CD8-positive, alpha-beta memory T cell (primary cell): ENCODE results near the gene DRG2. TPM values are rescaled to one million over a fixed set of nuclear protein-coding genes. Genes with fewer than 3 reads are reported as not detected.
A peak's percentile ranks its signal among the peaks of the same experiment; 100 is the strongest.

Experiments used
- CTCF ChIA-PET: fragments of 350-600 bp; sonication (Branson Sonifier 250); formaldehyde crosslinking; loops from one replicate; lab custom pipeline; 2021; ENCODE audit warnings: antibody characterized with exemption; lab: Charles Lee
- POLR2A ChIA-PET: fragments of 350-600 bp; sonication (Branson Sonifier 250); formaldehyde crosslinking; loops from one replicate; lab custom pipeline; 2021; ENCODE audit warnings: antibody characterized with exemption; lab: Charles Lee
- DNase-seq, 5 donors: peaks; one replicate each; pipeline versions ENCODE4 v3.0.0 to v3.0.0-alpha.2; 2020 to 2022; ENCODE audit warnings: mixed read lengths in 1 of 5
- H3K27ac ChIP-seq: one replicate; pipeline ENCODE4 v1.7.0; 2013; ENCODE audit warnings: low read depth, mild to moderate bottlenecking, low read length, moderate library complexity
- H3K27me3 ChIP-seq: 2 replicates; pipeline ENCODE4 v1.7.0; 2013; ENCODE audit warnings: low read length, mild to moderate bottlenecking; ENCODE audit not compliant: insufficient read depth, poor library complexity, severe bottlenecking
- H3K36me3 ChIP-seq: 2 replicates; pipeline ENCODE4 v1.7.0; 2013; ENCODE audit warnings: mild to moderate bottlenecking, low read length, moderate library complexity; ENCODE audit not compliant: insufficient read depth
- H3K4me1 ChIP-seq: 2 replicates; pipeline ENCODE4 v1.7.0; 2013; ENCODE audit warnings: mild to moderate bottlenecking, low read length, moderate library complexity; ENCODE audit not compliant: insufficient read depth
- H3K4me3 ChIP-seq: 2 replicates; pipeline ENCODE4 v1.7.0; 2013; ENCODE audit warnings: mild to moderate bottlenecking, low read length
- H3K9me3 ChIP-seq: 2 replicates; pipeline ENCODE4 v1.7.0; 2013; ENCODE audit warnings: mild to moderate bottlenecking, low read length
- H3K27ac Mint-ChIP-seq, 8 donors: one replicate each; pipeline ENCODE4 v1.8.0; 2020 to 2021; ENCODE audit warnings: mixed read lengths in 8 of 8, mild to moderate bottlenecking in 6 of 8, inconsistent platforms in 3 of 8, moderate library complexity in 3 of 8
- H3K27me3 Mint-ChIP-seq, 2 donors: one replicate each; pipeline ENCODE4 v1.8.0; 2020 to 2021; ENCODE audit warnings: mixed read lengths in 2 of 2, mild to moderate bottlenecking in 1 of 2, moderate library complexity in 1 of 2
- H3K36me3 Mint-ChIP-seq, 3 donors: one replicate each; pipeline ENCODE4 v1.8.0; 2020 to 2021; ENCODE audit warnings: mixed read lengths in 3 of 3, inconsistent platforms in 1 of 3, mild to moderate bottlenecking in 1 of 3
- H3K4me1 Mint-ChIP-seq, 3 donors: one replicate each; pipeline ENCODE4 v1.8.0; 2020 to 2021; ENCODE audit warnings: mixed read lengths in 3 of 3, inconsistent platforms in 1 of 3, mild to moderate bottlenecking in 1 of 3
- H3K4me3 Mint-ChIP-seq, 7 donors: one replicate each; pipeline ENCODE4 v1.8.0; 2020 to 2021; ENCODE audit warnings: mixed read lengths in 7 of 7, mild to moderate bottlenecking in 6 of 7, moderate library complexity in 4 of 7, inconsistent platforms in 2 of 7
- H3K9me3 Mint-ChIP-seq, 5 donors: one replicate each; pipeline ENCODE4 v1.8.0; 2020 to 2022; ENCODE audit warnings: mixed read lengths in 5 of 5, mild to moderate bottlenecking in 3 of 5, moderate library complexity in 2 of 5, inconsistent platforms in 1 of 5
- polyA plus RNA-seq: library from polyadenylated mRNA; unstranded; fragments of 300-500 nt; fragmentation: Illumina TruSeq; gene quantifications from one replicate; pipeline ENCODE4 v1.2.3, GENCODE V29; 2021
- total RNA-seq, 2 experiments: library from RNA; stranded (reverse); gene quantifications; one replicate each; pipeline ENCODE4 v1.2.3, GENCODE V29; 2021

DRG2 gene
- total and polyA plus RNA-seq, 3 experiments from 2014 or later = 51.7 to 54.2 (median 52.9) TPM

DNA sequence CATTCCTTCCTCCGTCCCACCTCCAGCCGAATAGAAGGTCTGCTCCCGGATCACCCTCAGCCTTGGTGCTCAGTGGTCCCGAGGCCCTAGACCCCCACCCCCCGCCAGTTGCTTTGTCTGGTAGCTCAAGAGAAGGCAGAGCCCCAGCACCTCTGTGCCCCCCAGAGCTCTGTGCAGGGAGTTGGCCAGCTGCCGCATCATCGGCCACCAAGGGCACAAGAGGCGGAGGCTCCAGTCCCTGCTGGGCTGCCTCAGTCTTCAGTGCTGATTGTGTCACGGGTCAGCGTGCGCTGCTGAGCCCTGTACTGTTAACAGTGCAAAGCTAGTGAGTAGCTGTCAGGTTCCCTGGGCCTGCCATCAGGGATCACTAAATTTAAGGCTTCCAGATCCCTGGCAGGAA lies 22.2 kb upstream of the DRG2 start:
- Mint-ChIP-seq H3K9me3 (no peaks in the 10 kb centered on the region), H3K4me3 (no peak overlapping the region), H3K36me3 (peaks cover 0 to 60% (median 13%) of the 10 kb centered on the region in 3 donors), H3K4me1 (no peaks in the 10 kb centered on the region), H3K27me3 (no peaks in the 10 kb centered on the region), H3K27ac (no peak overlapping the region)
- no peaks in the 10 kb centered on the region for H3K27me3 ChIP-seq
- no peak overlapping the region for H3K27ac ChIP-seq
- CTCF ChIA-PET = no interaction called here
- peaks cover 9% of the 10 kb centered on the region for H3K36me3 ChIP-seq
- H3K4me3 ChIP-seq = no peak overlapping the region
- H3K9me3 ChIP-seq = no peaks in the 10 kb centered on the region
- POLR2A ChIA-PET = no interaction called here
- no peak for DNase-seq
- no peaks in the 10 kb centered on the region for H3K4me1 ChIP-seq

- ChIA-PET POLR2A (no interaction called here), CTCF (no interaction called here)
- Mint-ChIP-seq H3K36me3 (peaks cover 0 to 49% (median 13%) of the 10 kb centered on the region in 3 donors), H3K27ac (no peak overlapping the region), H3K27me3 (no peaks in the 10 kb centered on the region), H3K9me3 (no peaks in the 10 kb centered on the region), H3K4me3 (no peak overlapping the region), H3K4me1 (peaks cover 12 to 13% (median 12%) of the 10 kb centered on the region in 3 donors)
- Histone ChIP-seq H3K27me3 (no peaks in the 10 kb centered on the region), H3K27ac (no peak overlapping the region), H3K9me3 (no peaks in the 10 kb centered on the region), H3K36me3 (peaks cover 6% of the 10 kb centered on the region), H3K4me3 (no peak overlapping the region), H3K4me1 (peaks cover 7% of the 10 kb centered on the region)
- no peak for DNase-seq
Observed at GRCh38 chr17:18066866-18067265, 20.9 kb upstream of the DRG2 start.

GRCh38 chr17:18069101-18069500 lies 18.6 kb upstream of the DRG2 start:
- Mint-ChIP-seq H3K27me3 (no peaks in the 10 kb centered on the region), H3K4me1 (peaks cover 12 to 13% (median 13%) of the 10 kb centered on the region in 3 donors), H3K4me3 (no peak overlapping the region), H3K27ac (no peak overlapping the region), H3K36me3 (peaks cover 0 to 30% (median 13%) of the 10 kb centered on the region in 3 donors), H3K9me3 (no peaks in the 10 kb centered on the region)
- H3K9me3 ChIP-seq = no peaks in the 10 kb centered on the region
- CTCF ChIA-PET = no interaction called here
- H3K27me3 ChIP-seq = no peaks in the 10 kb centered on the region
- H3K36me3 ChIP-seq = no peaks in the 10 kb centered on the region
- POLR2A ChIA-PET = no interaction called here
- H3K27ac ChIP-seq = no peak overlapping the region
- no peak overlapping the region for H3K4me3 ChIP-seq
- DNase-seq = no peak
- H3K4me1 ChIP-seq = peaks cover 7% of the 10 kb centered on the region

DNA sequence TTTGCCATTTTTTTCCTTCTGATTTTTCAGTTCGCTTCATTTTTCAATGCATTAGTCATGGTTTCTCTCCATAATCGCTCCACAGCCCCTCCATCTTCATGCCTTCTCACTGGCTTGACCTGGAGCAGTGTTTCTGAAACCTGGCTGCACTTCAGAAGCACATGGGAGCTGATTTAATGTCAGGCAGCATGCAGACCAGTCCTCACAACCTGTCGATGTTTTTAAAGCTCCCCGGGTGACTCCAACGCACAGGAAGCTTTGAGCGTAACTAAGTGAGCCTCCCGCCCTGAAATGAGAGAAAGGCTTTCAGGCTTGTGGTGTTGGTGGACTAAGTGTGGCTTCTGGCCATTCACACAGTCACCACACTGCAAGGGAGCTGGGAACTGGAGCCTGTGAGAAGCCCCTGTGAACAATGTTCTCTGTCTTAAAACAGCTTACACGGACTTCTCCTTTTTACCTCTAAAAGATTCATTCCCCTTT lies 16.8 kb upstream of the DRG2 start:
- Mint-ChIP-seq H3K36me3 (peaks cover 0 to 13% (median 9%) of the 10 kb centered on the region in 3 donors), H3K9me3 (no peaks in the 10 kb centered on the region), H3K4me3 (no peak overlapping the region), H3K4me1 (peaks cover 12 to 13% (median 13%) of the 10 kb centered on the region in 3 donors), H3K27me3 (peaks cover 8 to 13% of the 10 kb centered on the region in 2 donors), H3K27ac (peak overlapping the region in 1 of 8 donors; percentile 58)
- Histone ChIP-seq H3K4me3 (no peak overlapping the region), H3K36me3 (no peaks in the 10 kb centered on the region), H3K4me1 (peaks cover 7% of the 10 kb centered on the region), H3K27ac (peak overlapping the region; percentile 26), H3K9me3 (no peaks in the 10 kb centered on the region), H3K27me3 (no peaks in the 10 kb centered on the region)
- ChIA-PET POLR2A (interaction anchor here (0.9 kb wide), 1 partner anchor 12 kb away, joined by 3 read pairs; no protein-coding TSS in a partner anchor), CTCF (no interaction called here)
- DNase-seq = no peak

GRCh38 chr17:18071751-18072150 lies 16.0 kb upstream of the DRG2 start:
- no peak overlapping the region for H3K4me3 Mint-ChIP-seq
- H3K9me3 ChIP-seq = no peaks in the 10 kb centered on the region
- no peak overlapping the region for H3K4me3 ChIP-seq
- DNase-seq = no peak
- no peak overlapping the region for H3K27ac ChIP-seq
- CTCF ChIA-PET = no interaction called here
- H3K27me3 Mint-ChIP-seq = peaks cover 8 to 17% of the 10 kb centered on the region in 2 donors
- no peaks in the 10 kb centered on the region for H3K9me3 Mint-ChIP-seq
- H3K36me3 Mint-ChIP-seq = peaks cover 0 to 6% (median 3%) of the 10 kb centered on the region in 3 donors
- H3K4me1 Mint-ChIP-seq = peaks cover 12 to 13% (median 13%) of the 10 kb centered on the region in 3 donors
- no peak overlapping the region for H3K27ac Mint-ChIP-seq
- H3K36me3 ChIP-seq = no peaks in the 10 kb centered on the region
- H3K4me1 ChIP-seq = peaks cover 7% of the 10 kb centered on the region
- no peaks in the 10 kb centered on the region for H3K27me3 ChIP-seq
- POLR2A ChIA-PET = no interaction called here

DNA sequence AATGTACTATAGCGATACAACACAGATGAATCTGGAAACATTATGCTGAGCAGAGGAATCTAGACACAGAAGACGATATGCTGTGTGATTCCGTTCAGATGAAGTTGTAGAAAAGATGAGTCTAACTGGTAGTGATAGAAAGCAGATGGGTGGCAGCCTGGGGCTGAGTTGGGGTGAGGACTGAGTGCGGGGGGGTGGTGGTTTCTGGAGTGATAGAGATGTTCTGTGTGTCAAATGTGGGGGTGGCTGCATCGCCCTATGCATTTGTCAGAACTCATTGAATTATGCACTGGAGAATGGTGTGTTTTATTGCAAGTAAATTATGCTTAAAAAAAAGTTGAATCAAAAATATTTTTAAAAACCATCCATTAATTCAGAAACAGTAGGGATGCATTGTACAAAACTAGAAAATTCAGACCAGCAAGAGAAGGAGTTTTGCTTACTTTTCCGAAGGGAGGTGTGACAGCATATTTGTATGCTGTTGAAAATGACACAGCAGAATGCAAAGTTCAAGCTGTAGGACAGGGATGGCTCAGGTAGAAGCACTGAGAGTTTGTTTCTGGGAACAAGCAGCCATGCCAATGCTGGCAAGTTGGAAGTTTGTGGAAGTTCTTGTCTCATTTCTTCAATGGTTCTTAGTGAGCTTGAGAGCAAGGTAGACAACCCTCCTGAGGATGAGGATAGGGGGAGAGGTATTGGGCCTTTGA lies 13.0 kb upstream of the DRG2 start:
- no peak overlapping the region for H3K27ac Mint-ChIP-seq
- POLR2A ChIA-PET = no interaction called here

DNA sequence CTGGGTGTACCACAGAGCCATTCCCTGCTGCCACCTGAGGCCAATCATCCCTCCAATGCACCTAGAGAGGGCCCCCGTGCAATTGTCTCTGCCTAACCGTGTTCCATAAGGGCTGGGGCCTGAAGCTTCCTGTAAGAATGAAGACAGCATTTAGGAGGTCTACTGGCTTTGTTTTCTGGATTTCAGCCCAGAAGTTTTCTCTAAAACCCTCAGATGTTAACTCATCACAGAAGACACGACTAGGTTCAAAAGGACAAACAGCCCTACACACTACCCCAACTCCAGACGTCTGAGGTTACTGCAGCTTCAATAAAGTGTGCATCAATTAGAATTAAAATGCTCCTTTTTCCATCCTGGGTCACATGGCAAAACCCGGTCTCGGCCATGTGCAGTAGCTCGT lies 10.8 kb upstream of the DRG2 start:
- H3K27ac ChIP-seq = no peak overlapping the region
- no peak overlapping the region for H3K4me3 Mint-ChIP-seq
- no peaks in the 10 kb centered on the region for H3K9me3 Mint-ChIP-seq
- POLR2A ChIA-PET = no interaction called here
- H3K36me3 Mint-ChIP-seq = peaks cover 0 to 2% (median 0%) of the 10 kb centered on the region in 3 donors
- H3K4me1 Mint-ChIP-seq = no peaks in the 10 kb centered on the region
- no peaks in the 10 kb centered on the region for H3K9me3 ChIP-seq
- H3K27me3 Mint-ChIP-seq = peaks cover 10 to 40% of the 10 kb centered on the region in 2 donors
- no peaks in the 10 kb centered on the region for H3K4me1 ChIP-seq
- no peak overlapping the region for H3K4me3 ChIP-seq
- CTCF ChIA-PET = no interaction called here
- no peaks in the 10 kb centered on the region for H3K36me3 ChIP-seq
- no peak for DNase-seq
- no peak overlapping the region for H3K27ac Mint-ChIP-seq
- no peaks in the 10 kb centered on the region for H3K27me3 ChIP-seq

More for the DNA sequence above, 13.0 kb upstream of the DRG2 start:
- CTCF ChIA-PET = no interaction called here
- H3K27me3 Mint-ChIP-seq = peaks cover 10 to 29% of the 10 kb centered on the region in 2 donors
- Histone ChIP-seq H3K36me3 (no peaks in the 10 kb centered on the region), H3K9me3 (no peaks in the 10 kb centered on the region), H3K4me1 (peaks cover 7% of the 10 kb centered on the region), H3K27ac (no peak overlapping the region), H3K4me3 (no peak overlapping the region), H3K27me3 (no peaks in the 10 kb centered on the region)
- no peaks in the 10 kb centered on the region for H3K9me3 Mint-ChIP-seq
- H3K4me1 Mint-ChIP-seq = peaks cover 12 to 13% (median 13%) of the 10 kb centered on the region in 3 donors
- peaks cover 0 to 2% (median 0%) of the 10 kb centered on the region in 3 donors for H3K36me3 Mint-ChIP-seq
- no peak overlapping the region for H3K4me3 Mint-ChIP-seq
- no peak for DNase-seq

GRCh38 chr17:18079543-18079942 lies 8.2 kb upstream of the DRG2 start:
- H3K36me3 ChIP-seq = no peaks in the 10 kb centered on the region
- Mint-ChIP-seq H3K9me3 (no peaks in the 10 kb centered on the region), H3K27me3 (peaks cover 9 to 38% of the 10 kb centered on the region in 2 donors), H3K4me1 (no peaks in the 10 kb centered on the region), H3K4me3 (no peak overlapping the region), H3K36me3 (peaks cover 0 to 2% (median 0%) of the 10 kb centered on the region in 3 donors), H3K27ac (no peak overlapping the region)
- no peaks in the 10 kb centered on the region for H3K4me1 ChIP-seq
- no peak overlapping the region for H3K27ac ChIP-seq
- POLR2A ChIA-PET = no interaction called here
- no peak overlapping the region for H3K4me3 ChIP-seq
- no peaks in the 10 kb centered on the region for H3K27me3 ChIP-seq
- H3K9me3 ChIP-seq = no peaks in the 10 kb centered on the region
- no peak for DNase-seq
- CTCF ChIA-PET = no interaction called here
